IPS DF 6.9 (cell line): ENCODE measurements around the gene TSC22D1.

Experiments
- DNase-seq: peaks from one replicate; pipeline ENCODE4 v3.0.0-alpha.2; 2013; ENCODE audit warnings: low read depth, low spot score
- H3K27ac ChIP-seq: one replicate; pipeline ENCODE4 v1.5.1; 2013; ENCODE audit warnings: low read length, control low read depth
- H3K27me3 ChIP-seq: 2 replicates; pipeline ENCODE4 v1.6.1; 2013; ENCODE audit warnings: mild to moderate bottlenecking, low read length; ENCODE audit not compliant: control insufficient read depth, insufficient read depth
- H3K36me3 ChIP-seq: 2 replicates; pipeline ENCODE4 v1.6.1; 2013; ENCODE audit warnings: low read length; ENCODE audit not compliant: control insufficient read depth, insufficient read depth
- H3K4me1 ChIP-seq: 2 replicates; pipeline ENCODE4 v1.6.1; 2013; ENCODE audit warnings: low read length; ENCODE audit not compliant: control insufficient read depth, insufficient read depth
- H3K4me3 ChIP-seq: 2 replicates; pipeline ENCODE4 v1.5.1; 2013; ENCODE audit warnings: mild to moderate bottlenecking, low read length
- H3K9me3 ChIP-seq: 2 replicates; pipeline ENCODE4 v1.6.1; 2013; ENCODE audit warnings: low read length, inconsistent platforms; ENCODE audit not compliant: control insufficient read depth, insufficient read depth
- WGBS: extraction: QIAGEN DNeasy Blood & Tissue Kit; methylation state at CpG from one replicate; pipeline ENCODE4 v1.1.7; 2013; ENCODE audit warnings: mixed read lengths, missing lambda C conversion rate; ENCODE audit not compliant: insufficient read length, insufficient coverage; 5-methylcytosine and 5-hydroxymethylcytosine counted together

The TSC22D1 gene

GRCh38 chr13:44484562-44485138 lies 91.5 kb downstream of the TSC22D1 start:
- no peak overlapping the region for H3K4me3 ChIP-seq

GRCh38 chr13:44474122-44474910 lies 101.8 kb downstream of the TSC22D1 start:
- Histone ChIP-seq H3K27me3 (no peaks in the 10 kb centered on the region), H3K9me3 (no peaks in the 10 kb centered on the region), H3K4me3 (no peak overlapping the region), H3K4me1 (no peaks in the 10 kb centered on the region), H3K36me3 (no peaks in the 10 kb centered on the region), H3K27ac (no peak overlapping the region)
- WGBS: 100% methylated on average over 1 of the region's 4 CpGs
- no peak for DNase-seq

More at GRCh38 chr13:44484562-44485138, 91.5 kb downstream of the TSC22D1 start:
- H3K9me3 ChIP-seq: no peaks in the 10 kb centered on the region
- peaks cover 2% of the 10 kb centered on the region; the same call in 1 of the 2 replicates for H3K4me1 ChIP-seq
- H3K27ac ChIP-seq: no peak overlapping the region
- no peaks in the 10 kb centered on the region; the same call in 1 of the 2 replicates for H3K36me3 ChIP-seq
- DNase-seq: no peak
- H3K27me3 ChIP-seq: no peaks in the 10 kb centered on the region
- WGBS: no CpG with 5 or more reads among the region's 4 CpGs

- Histone ChIP-seq H3K4me3 (no peak overlapping the region), H3K36me3 (no peaks in the 10 kb centered on the region), H3K9me3 (no peaks in the 10 kb centered on the region), H3K27ac (no peak overlapping the region), H3K4me1 (no peaks in the 10 kb centered on the region), H3K27me3 (no peaks in the 10 kb centered on the region)
- no peak for DNase-seq
- no CpG with 5 or more reads among the region's 1 CpG for WGBS
These were observed 104.4 kb downstream of the TSC22D1 start for GRCh38 chr13:44471686-44472085.

GRCh38 chr13:44470638-44471562 lies 105.2 kb downstream of the TSC22D1 start:
- no peak overlapping the region for H3K4me3 ChIP-seq
- H3K36me3 ChIP-seq: no peaks in the 10 kb centered on the region
- no peak overlapping the region for H3K27ac ChIP-seq
- H3K27me3 ChIP-seq: no peaks in the 10 kb centered on the region
- no peak for DNase-seq
- H3K9me3 ChIP-seq: no peaks in the 10 kb centered on the region
- no CpG with 5 or more reads among the region's 4 CpGs for WGBS
- no peaks in the 10 kb centered on the region for H3K4me1 ChIP-seq

- no CpG with 5 or more reads among the region's 3 CpGs for WGBS
- no peak for DNase-seq
These were observed 107.3 kb downstream of the TSC22D1 start for GRCh38 chr13:44468874-44469273.

GRCh38 chr13:44465318-44465717 lies 110.8 kb downstream of the TSC22D1 start:
- DNase-seq: no peak
- Histone ChIP-seq H3K9me3 (no peaks in the 10 kb centered on the region), H3K27me3 (no peaks in the 10 kb centered on the region), H3K27ac (no peak overlapping the region), H3K36me3 (no peaks in the 10 kb centered on the region), H3K4me3 (no peak overlapping the region), H3K4me1 (no peaks in the 10 kb centered on the region)
- no CpG with 5 or more reads among the region's 4 CpGs for WGBS

More at GRCh38 chr13:44468874-44469273, 107.3 kb downstream of the TSC22D1 start:
- Histone ChIP-seq H3K27ac (no peak overlapping the region), H3K36me3 (no peaks in the 10 kb centered on the region), H3K9me3 (no peaks in the 10 kb centered on the region), H3K4me1 (no peaks in the 10 kb centered on the region), H3K4me3 (no peak overlapping the region), H3K27me3 (no peaks in the 10 kb centered on the region)

- H3K4me1 ChIP-seq: no peaks in the 10 kb centered on the region
- H3K9me3 ChIP-seq: 0 out of 2 replicates have a peak, but pooled peaks cover 2% of the 10 kb centered on the region
- H3K4me3 ChIP-seq: no peak overlapping the region
- WGBS: no CpG with 5 or more reads among the region's 1 CpG
- no peak overlapping the region for H3K27ac ChIP-seq
- no peaks in the 10 kb centered on the region for H3K27me3 ChIP-seq
- peaks cover 3% of the 10 kb centered on the region; the same call in 1 of the 2 replicates for H3K36me3 ChIP-seq
- no peak for DNase-seq
These were observed 111.7 kb downstream of the TSC22D1 start for GRCh38 chr13:44464471-44464870.

GRCh38 chr13:44463759-44464158 lies 112.4 kb downstream of the TSC22D1 start:
- Histone ChIP-seq H3K4me3 (no peak overlapping the region), H3K36me3 (peaks cover 3% of the 10 kb centered on the region; the same call in 1 of the 2 replicates), H3K4me1 (no peaks in the 10 kb centered on the region), H3K9me3 (0 out of 2 replicates have a peak, but pooled peaks cover 2% of the 10 kb centered on the region), H3K27me3 (no peaks in the 10 kb centered on the region), H3K27ac (no peak overlapping the region)
- WGBS: no CpG with 5 or more reads among the region's 1 CpG
- DNase-seq: no peak

- H3K27me3 ChIP-seq: no peaks in the 10 kb centered on the region
- H3K36me3 ChIP-seq: peaks cover 3% of the 10 kb centered on the region; the same call in 1 of the 2 replicates
- no peaks in the 10 kb centered on the region for H3K4me1 ChIP-seq
- H3K4me3 ChIP-seq: no peak overlapping the region
- DNase-seq: no peak
- H3K27ac ChIP-seq: no peak overlapping the region
- no CpG with 5 or more reads among the region's 9 CpGs for WGBS
- 0 out of 2 replicates have a peak, but pooled peaks cover 2% of the 10 kb centered on the region for H3K9me3 ChIP-seq
These were observed 116.5 kb downstream of the TSC22D1 start for GRCh38 chr13:44459674-44460073.
